T-helper 17 cell (primary cell): ENCODE results near the gene FGF14. TPM values are rescaled to one million over a fixed set of nuclear protein-coding genes. Genes with fewer than 3 reads are reported as not detected.

Source experiments
- ATAC-seq: fragments of 150-1000 bp; cut with Tn5 transposase; 2 replicates; pipeline ENCODE4 v1.10.0; 2021; ENCODE audit warnings: mild to moderate bottlenecking, moderate library complexity
- DNase-seq, 3 donors: peaks; one replicate each; pipeline versions ENCODE4 v3.0.0 to v3.0.0-alpha.2; 2020 to 2021
- H3K9me3 ChIP-seq: one replicate; pipeline ENCODE4 v1.7.0; 2013; ENCODE audit warnings: low read length, mild to moderate bottlenecking; ENCODE audit not compliant: control insufficient read depth, poor library complexity, severe bottlenecking
- H3K27ac Mint-ChIP-seq: one replicate; pipeline ENCODE4 v1.8.0; 2022; ENCODE audit warnings: mild to moderate bottlenecking, moderate library complexity, mixed read lengths
- H3K27me3 Mint-ChIP-seq: one replicate; pipeline ENCODE4 v1.8.0; 2022; ENCODE audit warnings: mixed read lengths
- H3K36me3 Mint-ChIP-seq: one replicate; pipeline ENCODE4 v1.8.0; 2022; ENCODE audit warnings: low read depth, mixed read lengths
- H3K4me1 Mint-ChIP-seq: one replicate; pipeline ENCODE4 v1.8.0; 2022; ENCODE audit warnings: mild to moderate bottlenecking, mixed read lengths
- H3K4me3 Mint-ChIP-seq: one replicate; pipeline ENCODE4 v1.8.0; 2022; ENCODE audit warnings: mild to moderate bottlenecking, moderate library complexity, mixed read lengths
- total RNA-seq, 4 donors: library from RNA in 2 of 4; stranded (reverse) in 2 of 4; gene quantifications; one replicate each; pipeline ENCODE4 v1.2.3 and lab custom pipeline; 2022 to 2026

Gene FGF14
- total RNA-seq, 2 donors from 2014 or later = not detected

DNA sequence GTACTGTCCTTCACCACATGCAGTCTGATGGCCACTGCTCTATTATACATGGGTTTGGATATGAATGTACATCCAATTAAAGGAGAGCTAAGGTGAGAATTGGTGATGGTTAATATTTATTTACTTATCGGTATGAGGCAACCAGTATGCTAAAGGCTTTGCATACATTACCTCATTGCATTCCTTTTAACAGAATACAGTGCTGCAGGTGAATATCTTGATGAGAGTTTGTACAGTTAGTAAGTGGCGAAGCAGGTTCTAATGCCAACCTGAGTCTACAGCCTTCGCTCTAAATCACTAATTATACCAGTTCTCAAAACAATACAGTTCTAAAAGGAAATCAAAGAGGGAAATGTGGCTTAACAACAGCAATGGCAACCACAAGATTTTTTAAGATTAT is 665.3 kb downstream of the FGF14 start:
- no peak for ATAC-seq
- no peaks in the 10 kb centered on the region for H3K9me3 ChIP-seq
- H3K27ac Mint-ChIP-seq = no peak overlapping the region
- no peaks in the 10 kb centered on the region for H3K27me3 Mint-ChIP-seq
- peaks cover 2% of the 10 kb centered on the region for H3K36me3 Mint-ChIP-seq
- H3K4me3 Mint-ChIP-seq = no peak overlapping the region
- DNase-seq = no peak
- H3K4me1 Mint-ChIP-seq = peaks cover 2% of the 10 kb centered on the region

DNA sequence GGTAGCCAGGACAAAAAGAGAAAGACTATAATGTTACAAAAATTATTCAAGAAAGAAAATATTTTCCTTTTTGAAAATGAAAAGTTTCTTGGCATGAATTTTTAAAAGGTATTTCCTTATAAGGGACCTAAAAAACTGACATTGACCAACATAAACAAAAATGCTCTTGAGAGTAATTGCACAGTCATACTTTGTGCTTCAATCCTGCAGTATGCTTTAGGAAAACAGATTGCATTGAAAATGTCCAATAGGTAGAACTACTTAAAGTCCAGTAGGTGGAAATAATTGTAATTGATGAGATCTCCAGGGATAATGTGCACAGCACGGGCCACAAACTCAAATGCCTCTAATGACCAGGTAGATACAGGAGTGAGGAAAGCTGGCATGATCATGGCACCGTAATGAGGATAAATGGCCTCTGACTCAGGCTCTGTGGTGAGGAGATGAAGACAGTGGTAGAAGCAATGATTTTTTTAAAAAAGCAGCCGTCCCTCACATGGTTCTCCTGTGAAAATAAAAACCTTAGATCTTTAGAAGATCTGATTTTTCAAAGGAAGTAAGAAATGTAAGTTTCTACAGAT is 671.3 kb downstream of the FGF14 start:
- no peaks in the 10 kb centered on the region for H3K36me3 Mint-ChIP-seq
- no peaks in the 10 kb centered on the region for H3K9me3 ChIP-seq
- H3K27ac Mint-ChIP-seq = no peak overlapping the region
- no peaks in the 10 kb centered on the region for H3K4me1 Mint-ChIP-seq
- ATAC-seq (no peak), DNase-seq (no peak)
- H3K27me3 Mint-ChIP-seq = no peaks in the 10 kb centered on the region
- no peak overlapping the region for H3K4me3 Mint-ChIP-seq

DNA sequence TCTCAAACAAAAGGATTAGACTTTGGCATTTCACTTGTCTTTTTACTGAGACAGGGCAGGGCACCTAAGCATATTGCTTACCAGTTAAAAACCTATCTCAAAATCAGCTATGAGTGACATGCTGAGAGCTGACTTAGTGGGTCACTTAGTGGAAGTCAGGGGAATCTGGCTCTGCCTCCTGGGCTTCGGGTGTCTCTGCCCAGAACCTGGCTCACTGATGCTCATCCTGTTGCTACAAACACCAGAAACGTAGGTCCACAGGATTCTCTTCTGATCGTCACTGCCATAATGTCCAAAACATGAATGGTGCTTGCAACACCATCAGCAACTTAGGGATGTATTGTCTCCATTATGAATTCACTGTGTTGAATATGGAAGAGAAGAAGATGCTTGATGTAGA is 673.2 kb downstream of the FGF14 start:
- no peaks in the 10 kb centered on the region for H3K9me3 ChIP-seq
- H3K4me3 Mint-ChIP-seq = no peak overlapping the region
- H3K4me1 Mint-ChIP-seq = no peaks in the 10 kb centered on the region
- no peaks in the 10 kb centered on the region for H3K36me3 Mint-ChIP-seq
- no peaks in the 10 kb centered on the region for H3K27me3 Mint-ChIP-seq
- ATAC-seq (no peak), DNase-seq (no peak)
- H3K27ac Mint-ChIP-seq = no peak overlapping the region

DNA sequence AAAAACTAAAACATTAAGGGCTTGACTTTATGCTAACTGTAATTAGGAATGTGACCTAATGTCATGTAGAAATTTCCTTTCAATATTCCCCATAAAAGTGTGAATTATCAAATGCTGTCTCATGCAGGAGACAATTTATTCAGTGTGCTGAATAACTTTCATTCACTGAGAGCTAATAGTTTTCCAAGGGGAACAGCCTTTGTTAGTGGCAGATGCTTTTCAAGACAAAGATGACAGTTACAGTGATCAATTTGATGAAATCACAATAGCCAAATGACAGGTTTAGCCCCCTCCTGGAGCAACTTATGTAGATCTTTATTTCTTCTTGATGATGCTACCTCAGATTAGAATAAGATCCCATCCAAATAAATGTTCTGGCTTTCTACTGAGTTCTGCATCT is 673.8 kb downstream of the FGF14 start:
- no peak for DNase-seq
- H3K27me3 Mint-ChIP-seq = no peaks in the 10 kb centered on the region
- no peak overlapping the region for H3K27ac Mint-ChIP-seq
- H3K9me3 ChIP-seq = no peaks in the 10 kb centered on the region
- no peak overlapping the region for H3K4me3 Mint-ChIP-seq
- ATAC-seq = no peak
- no peaks in the 10 kb centered on the region for H3K4me1 Mint-ChIP-seq
- no peaks in the 10 kb centered on the region for H3K36me3 Mint-ChIP-seq

DNA sequence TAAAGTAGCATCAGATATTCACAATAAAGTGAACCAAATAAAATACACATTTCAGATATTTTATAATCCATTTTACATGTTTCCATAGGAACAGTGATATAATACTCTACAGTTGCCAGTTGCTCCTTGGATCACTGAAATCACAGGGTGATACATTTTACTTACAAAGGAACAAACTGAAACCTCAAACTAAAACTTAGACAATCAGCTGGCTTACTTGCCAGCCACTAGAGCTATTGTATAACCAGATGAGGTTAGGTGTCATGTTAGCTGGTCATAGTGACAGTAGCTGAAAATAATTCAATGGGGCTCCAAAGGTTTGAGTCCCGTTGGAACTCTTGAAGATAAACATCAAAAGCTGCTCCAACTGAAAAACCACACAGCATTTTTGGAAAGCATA is 674.7 kb downstream of the FGF14 start:
- H3K9me3 ChIP-seq = no peaks in the 10 kb centered on the region
- H3K4me1 Mint-ChIP-seq = no peaks in the 10 kb centered on the region
- DNase-seq (no peak), ATAC-seq (no peak)
- H3K36me3 Mint-ChIP-seq = no peaks in the 10 kb centered on the region
- H3K27me3 Mint-ChIP-seq = no peaks in the 10 kb centered on the region
- H3K4me3 Mint-ChIP-seq = no peak overlapping the region
- H3K27ac Mint-ChIP-seq = no peak overlapping the region

DNA sequence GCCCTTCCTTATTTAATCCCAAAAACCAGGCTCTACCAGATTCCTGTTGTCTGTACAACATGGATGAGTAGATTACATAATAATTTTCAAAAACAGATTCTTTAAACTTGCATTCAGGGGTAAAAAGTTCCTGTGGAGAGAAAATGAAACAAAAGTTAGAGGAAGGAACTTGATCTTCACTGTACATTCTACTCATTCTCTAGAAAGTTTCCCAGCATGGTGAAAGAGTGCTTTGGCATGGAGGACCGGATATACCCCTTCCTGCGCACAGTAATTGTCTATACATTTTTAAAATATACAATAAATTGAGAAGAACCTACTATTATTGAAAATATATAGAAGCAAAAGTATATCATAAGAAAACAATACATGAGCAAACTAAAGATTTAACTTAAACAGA is 675.2 kb downstream of the FGF14 start:
- Mint-ChIP-seq H3K36me3 (no peaks in the 10 kb centered on the region), H3K27ac (no peak overlapping the region), H3K27me3 (no peaks in the 10 kb centered on the region), H3K4me3 (no peak overlapping the region), H3K4me1 (no peaks in the 10 kb centered on the region)
- H3K9me3 ChIP-seq = no peaks in the 10 kb centered on the region
- DNase-seq = no peak
- ATAC-seq = no peak

DNA sequence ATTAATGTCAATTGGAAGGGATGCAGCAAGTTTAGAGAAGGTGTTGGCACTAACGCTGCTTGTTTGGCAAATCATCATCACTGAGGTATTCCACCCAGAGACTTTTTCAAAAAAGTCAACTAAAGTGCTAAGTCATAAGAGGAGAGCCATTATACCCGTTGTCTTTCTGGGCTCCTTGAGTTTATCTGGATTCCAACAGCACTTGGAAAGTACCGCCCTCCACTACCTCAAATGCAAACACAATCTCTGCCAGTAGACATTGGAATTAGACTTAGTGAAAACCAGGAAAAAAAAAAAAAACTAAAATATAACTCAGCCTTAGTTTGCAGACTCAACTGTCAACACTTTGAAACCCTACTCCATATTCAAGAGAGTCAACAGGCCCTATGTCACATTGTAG is 683.4 kb downstream of the FGF14 start:
- no peak overlapping the region for H3K27ac Mint-ChIP-seq
- peaks cover 3% of the 10 kb centered on the region for H3K9me3 ChIP-seq
- no peak overlapping the region for H3K4me3 Mint-ChIP-seq
- no peaks in the 10 kb centered on the region for H3K4me1 Mint-ChIP-seq
- peaks cover 11% of the 10 kb centered on the region for H3K27me3 Mint-ChIP-seq
- DNase-seq (no peak), ATAC-seq (no peak)
- H3K36me3 Mint-ChIP-seq = no peaks in the 10 kb centered on the region

DNA sequence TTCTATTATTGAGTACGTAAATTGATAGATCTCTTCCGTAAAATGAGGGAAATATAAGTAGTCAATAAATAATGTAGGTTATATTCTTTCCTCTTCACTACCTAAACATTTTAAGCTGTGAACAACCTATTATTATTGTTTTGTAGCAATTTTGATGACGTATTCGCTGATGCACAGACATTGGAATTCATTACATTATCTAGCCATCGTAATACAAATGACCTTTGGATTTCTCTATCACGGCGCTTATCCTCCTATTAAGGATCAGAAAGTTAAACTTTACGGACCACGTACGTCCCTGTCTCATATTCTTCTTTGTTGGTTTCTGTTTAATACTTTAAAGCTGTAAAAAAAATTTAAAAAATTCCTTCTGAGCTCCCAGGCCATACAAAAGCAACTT is 684.5 kb downstream of the FGF14 start:
- Mint-ChIP-seq H3K4me1 (no peaks in the 10 kb centered on the region), H3K27ac (no peak overlapping the region), H3K36me3 (no peaks in the 10 kb centered on the region), H3K27me3 (peaks cover 11% of the 10 kb centered on the region), H3K4me3 (no peak overlapping the region)
- DNase-seq (no peak), ATAC-seq (no peak)
- peaks cover 3% of the 10 kb centered on the region for H3K9me3 ChIP-seq

DNA sequence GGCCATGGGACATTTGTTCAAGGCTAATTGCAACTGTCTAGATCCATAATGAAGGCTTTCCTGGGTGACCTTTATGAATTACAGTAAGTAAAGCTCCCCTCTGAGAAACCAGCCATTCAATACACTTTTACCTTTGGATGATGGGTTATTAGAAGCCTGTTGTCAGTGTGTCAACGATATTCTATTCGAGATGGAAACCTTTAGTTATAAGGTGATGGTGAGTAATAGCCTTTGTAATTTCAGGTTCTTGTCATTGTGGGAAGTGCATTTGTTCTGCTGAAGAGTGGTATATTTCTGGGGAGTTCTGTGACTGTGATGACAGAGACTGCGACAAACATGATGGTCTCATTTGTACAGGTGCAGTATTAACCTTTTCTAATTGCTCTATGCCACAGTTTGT is 687.7 kb downstream of the FGF14 start:
- Mint-ChIP-seq H3K36me3 (no peaks in the 10 kb centered on the region), H3K27me3 (peaks cover 24% of the 10 kb centered on the region), H3K4me3 (no peak overlapping the region), H3K27ac (no peak overlapping the region), H3K4me1 (no peaks in the 10 kb centered on the region)
- no peak for ATAC-seq
- DNase-seq = no peak
- H3K9me3 ChIP-seq = no peaks in the 10 kb centered on the region

DNA sequence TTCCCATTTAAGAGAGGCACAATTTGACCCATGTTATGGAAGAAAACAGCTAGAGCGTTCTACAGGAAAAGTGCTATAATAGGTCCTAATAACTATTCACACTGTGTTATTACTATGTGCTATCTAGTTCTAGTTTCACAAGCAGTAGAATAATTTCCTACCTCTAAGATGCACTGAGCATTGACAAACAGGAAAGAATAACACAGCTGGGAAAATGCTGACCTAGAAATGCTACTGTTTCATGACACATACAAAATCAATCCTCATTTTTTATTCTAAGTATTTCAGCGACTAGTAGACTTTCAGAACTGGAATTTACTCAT is 689.9 kb downstream of the FGF14 start:
- no peak for DNase-seq
- Mint-ChIP-seq H3K4me3 (no peak overlapping the region), H3K27me3 (peaks cover 34% of the 10 kb centered on the region), H3K4me1 (peaks cover 4% of the 10 kb centered on the region), H3K36me3 (peaks cover 2% of the 10 kb centered on the region), H3K27ac (no peak overlapping the region)
- ATAC-seq = no peak
- H3K9me3 ChIP-seq = no peaks in the 10 kb centered on the region

DNA sequence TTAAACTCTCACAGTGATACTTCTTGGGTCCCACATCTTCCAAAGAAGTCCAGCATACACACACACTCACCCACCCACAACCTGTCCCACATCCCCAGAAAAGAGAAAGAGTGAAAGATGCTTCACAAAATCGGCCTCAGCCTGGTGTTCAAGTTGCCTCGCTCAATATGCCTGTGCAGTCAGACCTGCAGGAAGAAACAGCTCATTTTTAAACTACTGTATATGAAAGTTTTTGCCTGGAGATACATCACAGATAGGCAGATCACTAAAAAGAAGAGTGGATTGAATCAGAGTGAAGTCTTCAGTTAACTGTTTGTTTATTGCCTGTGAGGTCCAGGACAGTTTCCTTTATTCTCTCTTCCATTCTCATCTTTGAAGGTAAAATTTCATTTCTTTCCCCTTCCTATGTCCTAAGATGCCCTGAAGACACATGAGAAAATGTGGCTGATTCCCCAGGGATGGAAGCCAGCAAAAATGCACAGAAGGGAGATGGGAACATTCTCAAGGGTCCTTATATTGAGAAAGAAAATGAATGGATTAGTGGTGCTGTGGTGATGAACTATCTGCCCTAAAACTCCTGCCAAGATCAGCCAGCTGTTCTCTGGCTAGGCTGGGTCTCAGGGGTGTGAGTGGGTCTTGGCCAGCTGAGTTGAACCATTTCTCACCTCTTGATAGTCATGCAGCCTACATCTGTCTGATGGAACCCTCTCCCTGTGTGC is 690.4 kb downstream of the FGF14 start:
- Mint-ChIP-seq H3K27ac (no peak overlapping the region), H3K27me3 (peaks cover 34% of the 10 kb centered on the region), H3K4me3 (no peak overlapping the region), H3K36me3 (peaks cover 2% of the 10 kb centered on the region), H3K4me1 (peaks cover 9% of the 10 kb centered on the region)
- DNase-seq (no peak), ATAC-seq (no peak)
- H3K9me3 ChIP-seq = no peaks in the 10 kb centered on the region

DNA sequence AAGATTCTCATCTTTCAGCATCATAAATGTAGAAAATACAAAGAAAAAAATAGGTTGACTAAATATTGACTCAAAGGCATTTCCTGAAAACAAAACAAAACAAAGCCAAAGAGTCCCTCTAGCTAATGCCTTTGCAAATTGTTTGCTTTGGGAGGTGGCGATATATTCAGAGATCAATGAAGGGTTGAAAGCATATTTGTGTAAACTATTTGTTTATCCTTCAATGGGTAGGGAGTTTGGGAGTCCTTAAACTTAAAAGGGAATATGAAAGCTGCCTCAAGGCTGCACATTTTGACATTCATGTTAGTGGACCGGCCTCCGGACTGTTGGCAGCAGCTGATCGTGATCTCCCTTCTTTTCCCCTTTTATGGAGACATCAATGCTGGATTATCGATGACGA is 691.9 kb downstream of the FGF14 start:
- no peak for ATAC-seq
- Mint-ChIP-seq H3K4me1 (peaks cover 9% of the 10 kb centered on the region), H3K27ac (no peak overlapping the region), H3K36me3 (peaks cover 2% of the 10 kb centered on the region), H3K4me3 (no peak overlapping the region), H3K27me3 (peaks cover 23% of the 10 kb centered on the region)
- DNase-seq = no peak
- H3K9me3 ChIP-seq = no peaks in the 10 kb centered on the region

DNA sequence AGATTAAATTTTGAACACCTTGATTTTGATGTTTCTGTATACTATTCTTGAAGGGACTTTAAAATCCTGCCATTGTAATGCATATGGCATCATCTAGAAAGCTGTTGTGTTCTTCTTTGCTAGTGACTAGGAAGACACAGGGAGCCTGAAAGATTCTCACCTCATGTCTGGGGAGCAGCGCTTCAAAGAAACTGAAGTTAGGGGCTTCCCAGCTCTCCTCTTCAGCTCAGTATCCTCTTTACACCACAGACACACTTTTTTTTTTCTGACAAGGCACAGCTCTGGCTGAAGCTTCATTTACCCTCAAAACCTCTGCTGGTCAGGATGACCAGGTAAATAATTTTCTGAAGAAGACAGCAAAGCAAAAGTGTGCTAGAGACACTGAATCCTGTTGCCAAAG is 693.7 kb downstream of the FGF14 start:
- Mint-ChIP-seq H3K27me3 (peaks cover 23% of the 10 kb centered on the region), H3K4me1 (peaks cover 9% of the 10 kb centered on the region), H3K4me3 (no peak overlapping the region), H3K36me3 (peaks cover 2% of the 10 kb centered on the region), H3K27ac (no peak overlapping the region)
- no peak for DNase-seq
- ATAC-seq = no peak
- no peaks in the 10 kb centered on the region for H3K9me3 ChIP-seq

DNA sequence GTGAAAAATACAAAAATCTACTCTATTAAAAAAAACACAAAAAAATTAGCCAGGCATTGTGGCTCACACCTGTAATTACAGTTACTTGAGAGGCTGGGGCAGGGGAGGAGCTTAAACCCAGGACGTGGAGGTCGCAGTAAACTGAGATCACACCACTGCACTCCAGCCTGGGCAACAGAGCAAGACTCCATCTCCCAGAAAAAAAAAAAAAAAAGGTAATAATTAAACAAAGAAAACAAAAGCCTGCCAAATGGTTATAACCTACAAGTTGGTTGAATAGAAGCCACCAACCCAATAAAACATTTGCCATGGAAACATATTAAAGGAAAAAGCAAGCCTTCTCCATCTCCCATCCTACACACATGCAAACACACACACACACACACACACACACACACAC is 694.2 kb downstream of the FGF14 start:
- no peak overlapping the region for H3K27ac Mint-ChIP-seq
- H3K4me1 Mint-ChIP-seq = peaks cover 9% of the 10 kb centered on the region
- ATAC-seq (no peak), DNase-seq (no peak)
- H3K4me3 Mint-ChIP-seq = no peak overlapping the region
- H3K9me3 ChIP-seq = no peaks in the 10 kb centered on the region
- H3K27me3 Mint-ChIP-seq = peaks cover 23% of the 10 kb centered on the region
- H3K36me3 Mint-ChIP-seq = peaks cover 2% of the 10 kb centered on the region
